DOHH2 (cell line): ENCODE data around the gene NENF.

Experiments
- CTCF ChIP-seq: fragments of 200-600 bp; sonication (generic); IDR thresholded peaks from one replicate; pipeline ENCODE4 v1.5.1; 2014; ENCODE audit warnings: antibody characterized with exemption, mild to moderate bottlenecking, low read depth, low read length; ENCODE audit not compliant: poor library complexity, severe bottlenecking
- EZH2phosphoT487 ChIP-seq: fragments of 200-600 bp; sonication (generic); IDR thresholded peaks from 2 replicates; pipeline ENCODE4 v1.6.1; 2017; ENCODE audit warnings: borderline replicate concordance, mild to moderate bottlenecking, antibody characterized with exemption, low read length, moderate library complexity, mixed read lengths

- TF ChIP-seq CTCF (no peak), EZH2phosphoT487 (no peak)
Observed at GRCh38 chr1:212450331-212450881, 17.7 kb downstream of the NENF start.
